Urinary bladder (tissue), 4 donors: ENCODE measurements around the gene AOPEP. TPM values are rescaled to one million over a fixed set of nuclear protein-coding genes. Genes with fewer than 3 reads are reported as not detected.
A peak's percentile ranks its signal among the peaks of the same experiment; 100 is the strongest.

ENCODE experiments used
- DNase-seq: peaks from one replicate; pipeline ENCODE4 v3.0.0-alpha.2; 2015; ENCODE audit errors: extremely low spot score
- H3K27ac ChIP-seq: one replicate; pipeline ENCODE4 v1.5.1; 2013; ENCODE audit warnings: low read depth, mild to moderate bottlenecking, moderate library complexity
- H3K36me3 ChIP-seq: one replicate; pipeline ENCODE4 v1.6.1; 2013; ENCODE audit warnings: mild to moderate bottlenecking, moderate library complexity; ENCODE audit not compliant: insufficient read depth
- H3K4me1 ChIP-seq: one replicate; pipeline ENCODE4 v1.6.1; 2013; ENCODE audit warnings: mild to moderate bottlenecking, moderate library complexity; ENCODE audit not compliant: insufficient read depth
- H3K4me3 ChIP-seq: one replicate; pipeline ENCODE4 v1.5.1; 2013; ENCODE audit warnings: low read depth, low read length
- WGBS: extraction: QIAGEN DNeasy Blood & Tissue Kit; methylation state at CpG from one replicate; pipeline ENCODE4 v1.1.7; 2013; 5-methylcytosine and 5-hydroxymethylcytosine counted together
- polyA plus RNA-seq: library from polyadenylated mRNA; stranded (reverse); fragments of 200-250 nt; gene quantifications from one replicate; pipeline ENCODE4 v1.2.3, GENCODE V29; 2013
- total RNA-seq: library from RNA; depleted of rRNA; stranded (reverse); fragments of >200 nt; gene quantifications from one replicate; pipeline ENCODE4 v1.2.3, GENCODE V29; 2014
- donor health status: healthy with polysubstance abuse.
- donor health status: healthy.

The AOPEP gene
- total and polyA plus RNA-seq, 2 donors: 99.2 to 136 TPM

- no peak overlapping the region for H3K4me3 ChIP-seq
- no peak overlapping the region for H3K27ac ChIP-seq
- DNase-seq: no peak
- no peaks in the 10 kb centered on the region for H3K4me1 ChIP-seq
- no peaks in the 10 kb centered on the region for H3K36me3 ChIP-seq
- WGBS: 95% methylated on average over 2 of the region's 2 CpGs
Observed at GRCh38 chr9:94798708-94799107, 72.2 kb downstream of the AOPEP start.

DNA sequence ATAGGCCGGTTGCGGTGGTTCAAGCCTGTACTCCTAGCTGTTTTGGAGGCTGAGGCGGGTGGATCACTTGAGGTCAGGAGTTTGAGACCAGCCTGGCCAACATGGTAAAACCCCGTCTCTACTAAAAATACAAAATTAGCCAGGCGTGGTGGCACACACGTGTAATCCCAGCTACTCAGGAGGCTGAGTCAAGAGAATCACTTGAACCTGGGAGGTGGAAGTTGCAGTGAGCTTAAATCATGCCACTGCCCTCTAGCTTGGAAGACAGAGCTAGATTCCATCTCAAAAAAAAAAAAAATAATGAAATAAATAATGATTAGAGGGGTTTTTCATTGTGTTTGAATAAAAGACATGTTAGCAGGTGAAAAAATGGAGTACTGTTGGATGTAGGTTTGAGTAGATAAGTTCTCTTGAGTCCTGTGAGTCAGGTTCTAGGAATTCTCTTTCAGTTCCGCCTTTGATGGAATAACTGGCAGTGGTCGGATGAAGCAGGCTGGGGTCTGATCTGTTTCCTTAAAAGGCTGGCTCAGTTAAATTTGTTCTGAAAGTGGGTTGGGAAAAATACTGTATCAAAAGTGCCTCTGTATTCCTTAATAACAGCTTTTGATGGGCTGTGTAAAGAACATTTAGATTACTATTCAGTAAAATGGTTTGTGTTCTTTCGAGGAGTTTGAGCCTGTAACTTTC lies 73.2 kb downstream of the AOPEP start:
- no peaks in the 10 kb centered on the region for H3K4me1 ChIP-seq
- WGBS: 69% methylated on average over 9 of the region's 9 CpGs
- H3K27ac ChIP-seq: peak overlapping the region; percentile 26
- no peak for DNase-seq
- H3K36me3 ChIP-seq: no peaks in the 10 kb centered on the region
- H3K4me3 ChIP-seq: no peak overlapping the region

DNA sequence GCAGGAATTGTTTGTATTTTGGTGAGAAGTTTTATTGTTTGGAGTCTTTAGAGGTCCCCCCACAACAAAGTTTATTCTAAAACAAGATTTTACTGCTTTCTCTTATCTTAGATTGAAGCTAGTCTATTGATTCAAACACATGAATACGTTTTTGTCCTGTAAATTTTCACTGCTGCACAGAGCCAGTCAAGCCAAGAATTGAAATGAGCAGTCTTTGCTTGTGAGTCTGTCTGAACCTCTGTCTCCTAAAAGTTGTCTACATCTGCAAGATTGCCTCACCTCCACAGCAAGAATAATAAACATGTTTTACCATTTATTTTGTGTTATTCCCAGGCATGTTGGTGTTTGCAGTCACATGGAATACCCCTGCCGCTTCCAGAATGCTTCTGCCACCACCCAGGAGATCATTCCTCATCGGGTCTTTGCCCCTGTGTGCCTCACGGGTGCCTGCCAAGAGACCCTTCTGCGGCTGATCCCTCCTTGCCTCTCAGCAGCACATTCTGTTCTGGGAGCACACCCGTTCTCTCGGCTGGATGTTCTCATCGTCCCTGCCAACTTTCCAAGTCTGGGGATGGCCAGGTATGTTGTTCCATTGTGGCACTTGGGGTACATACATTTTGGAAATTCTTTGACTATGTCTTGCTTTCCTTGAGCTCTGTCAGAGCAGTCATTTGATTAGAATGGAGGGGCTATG lies 74.1 kb downstream of the AOPEP start:
- Histone ChIP-seq H3K4me1 (no peaks in the 10 kb centered on the region), H3K27ac (peak overlapping the region; percentile 26), H3K4me3 (no peak overlapping the region), H3K36me3 (no peaks in the 10 kb centered on the region)
- DNase-seq: no peak
- WGBS: 60% methylated on average over 8 of the region's 8 CpGs

DNA sequence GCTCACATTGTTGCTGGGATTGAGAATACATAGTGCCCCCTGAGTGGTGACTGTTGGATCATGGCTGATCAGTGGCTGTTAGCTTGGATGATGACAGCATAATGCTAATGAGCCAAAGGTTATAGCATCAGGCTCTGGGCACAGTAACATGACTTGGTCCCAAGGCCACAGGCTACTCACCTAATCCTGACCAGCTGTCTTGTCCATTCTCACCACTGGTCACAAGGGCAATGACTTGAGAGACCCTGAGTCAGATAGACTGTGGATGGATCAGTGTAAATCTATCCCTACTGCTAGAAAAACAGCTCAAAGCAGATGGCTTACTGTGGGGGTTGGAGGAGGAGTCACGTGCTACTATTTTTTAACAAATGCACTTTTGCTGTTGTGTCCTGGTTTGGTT lies 74.7 kb downstream of the AOPEP start:
- Histone ChIP-seq H3K4me3 (no peak overlapping the region), H3K4me1 (no peaks in the 10 kb centered on the region), H3K27ac (no peak overlapping the region), H3K36me3 (no peaks in the 10 kb centered on the region)
- WGBS: 81% methylated on average over 1 of the region's 1 CpG
- DNase-seq: no peak

DNA sequence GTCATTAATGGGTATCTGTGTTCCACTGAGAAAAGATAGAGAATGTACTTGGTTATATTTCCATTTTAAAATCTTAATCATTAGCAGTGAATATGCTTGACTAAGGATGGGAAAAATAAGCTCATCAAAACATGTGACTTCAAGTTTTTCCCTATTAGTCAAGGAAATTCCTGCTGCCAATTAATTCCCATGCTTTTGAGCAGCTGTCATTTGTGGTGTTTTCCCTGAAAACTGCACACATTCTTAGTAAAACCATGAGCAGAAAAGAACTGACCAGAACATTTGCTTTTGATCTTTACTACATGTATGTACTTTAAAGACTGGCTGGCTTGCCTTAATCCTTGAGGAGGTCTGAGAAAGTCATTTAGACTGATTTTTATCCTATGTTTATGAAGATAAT lies 75.2 kb downstream of the AOPEP start:
- H3K4me3 ChIP-seq: no peak overlapping the region
- DNase-seq: no peak
- no peaks in the 10 kb centered on the region for H3K4me1 ChIP-seq

DNA sequence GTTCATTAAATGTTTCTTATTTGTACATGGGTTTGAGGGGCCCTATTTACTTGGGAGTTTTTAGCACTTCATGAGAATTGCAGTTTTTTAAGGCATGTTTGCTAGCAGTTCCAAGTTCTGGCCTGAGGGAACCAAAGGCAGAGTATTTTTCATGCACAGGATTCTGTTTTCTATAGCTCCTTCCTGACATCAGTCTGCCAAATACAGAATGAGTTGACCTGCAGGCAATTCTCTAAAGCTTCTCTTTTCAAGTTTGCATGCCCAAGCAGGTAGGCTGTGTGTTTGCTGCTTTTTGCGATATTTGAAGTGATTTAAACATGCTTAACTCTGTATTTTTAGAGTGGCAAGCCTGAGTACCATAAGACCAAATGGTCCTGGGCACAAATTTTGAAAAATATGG lies 75.8 kb downstream of the AOPEP start:
- Histone ChIP-seq H3K36me3 (no peaks in the 10 kb centered on the region), H3K4me1 (no peaks in the 10 kb centered on the region), H3K27ac (no peak overlapping the region), H3K4me3 (no peak overlapping the region)
- DNase-seq: no peak
- 90% methylated on average over 1 of the region's 1 CpG for WGBS

More for the DNA sequence above, 75.2 kb downstream of the AOPEP start:
- Histone ChIP-seq H3K36me3 (no peaks in the 10 kb centered on the region), H3K27ac (no peak overlapping the region)

DNA sequence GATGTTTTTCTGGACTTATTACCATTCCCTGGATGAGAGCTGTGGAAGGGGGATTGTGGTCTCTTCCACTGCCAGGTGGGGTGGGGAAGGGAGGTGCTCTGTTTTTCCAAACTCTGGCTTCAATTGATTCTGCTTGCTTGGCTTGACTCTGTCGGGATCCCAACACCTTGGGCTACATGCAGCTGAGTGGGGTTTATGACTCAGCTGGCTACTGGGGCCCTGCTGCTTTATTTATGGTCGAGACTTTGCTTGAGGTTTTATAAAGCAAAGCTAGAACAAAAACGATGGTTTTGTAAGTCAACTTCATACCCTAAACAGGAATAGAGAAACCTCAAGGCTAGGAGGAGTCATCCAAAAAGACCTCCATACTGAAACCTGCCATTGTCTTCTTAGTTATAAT lies 76.3 kb downstream of the AOPEP start:
- Histone ChIP-seq H3K36me3 (no peaks in the 10 kb centered on the region), H3K4me1 (no peaks in the 10 kb centered on the region), H3K27ac (no peak overlapping the region), H3K4me3 (no peak overlapping the region)
- DNase-seq: no peak
- 63% methylated on average over 3 of the region's 3 CpGs for WGBS

DNA sequence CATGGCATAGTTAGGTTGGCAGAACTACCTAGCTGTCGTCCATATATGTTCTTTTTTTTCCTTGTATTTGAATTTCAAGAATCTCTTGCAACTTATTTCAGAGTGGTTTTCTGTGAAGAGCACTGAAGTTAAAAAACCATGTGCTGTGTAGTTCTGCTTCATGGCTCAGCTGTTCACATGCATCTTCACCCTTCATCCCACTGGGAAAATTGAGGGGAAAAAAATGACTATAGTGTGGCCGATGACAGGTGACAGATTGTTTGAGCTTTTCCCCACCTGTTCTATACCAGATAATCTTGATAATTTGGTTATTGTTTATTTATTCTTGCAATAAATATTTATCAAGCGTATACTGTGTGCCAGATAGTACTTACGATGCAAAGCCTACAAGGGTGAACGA lies 77.8 kb downstream of the AOPEP start:
- Histone ChIP-seq H3K36me3 (no peaks in the 10 kb centered on the region), H3K27ac (no peak overlapping the region), H3K4me1 (no peaks in the 10 kb centered on the region), H3K4me3 (no peak overlapping the region)
- no peak for DNase-seq
- 86% methylated on average over 5 of the region's 5 CpGs for WGBS

GRCh38 chr9:94805051-94805489 lies 78.6 kb downstream of the AOPEP start:
- Histone ChIP-seq H3K36me3 (no peaks in the 10 kb centered on the region), H3K4me1 (no peaks in the 10 kb centered on the region), H3K27ac (no peak overlapping the region), H3K4me3 (no peak overlapping the region)
- 82% methylated on average over 8 of the region's 8 CpGs for WGBS
- no peak for DNase-seq

DNA sequence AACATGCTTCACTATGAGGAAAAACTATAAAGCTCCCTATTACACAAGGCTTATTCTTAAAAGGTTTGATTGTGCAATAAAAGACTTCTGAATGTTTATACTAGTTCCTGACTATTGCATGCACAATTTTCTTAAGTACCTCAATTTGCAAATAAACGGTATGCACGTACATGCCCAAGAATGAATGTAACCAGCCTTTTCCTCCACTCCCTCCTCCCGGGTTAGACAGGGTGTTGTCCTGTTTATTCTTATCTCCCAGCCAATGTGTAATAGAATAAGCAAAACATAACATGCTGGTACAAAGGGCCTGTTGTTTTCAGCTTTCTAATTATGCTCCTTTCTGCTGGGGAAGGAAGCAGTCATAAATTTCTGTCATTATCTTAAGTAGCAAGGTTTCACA lies 79.1 kb downstream of the AOPEP start:
- Histone ChIP-seq H3K36me3 (no peaks in the 10 kb centered on the region), H3K4me3 (no peak overlapping the region), H3K4me1 (no peaks in the 10 kb centered on the region), H3K27ac (no peak overlapping the region)
- 16% methylated on average over 3 of the region's 3 CpGs for WGBS
- DNase-seq: peak; percentile 85

GRCh38 chr9:94806307-94806893 lies 79.9 kb downstream of the AOPEP start:
- no peaks in the 10 kb centered on the region for H3K36me3 ChIP-seq
- no peak overlapping the region for H3K4me3 ChIP-seq
- 84% methylated on average over 3 of the region's 3 CpGs for WGBS
- H3K4me1 ChIP-seq: no peaks in the 10 kb centered on the region
- DNase-seq: no peak
- no peak overlapping the region for H3K27ac ChIP-seq

GRCh38 chr9:94807556-94807955 lies 81.1 kb downstream of the AOPEP start:
- no peaks in the 10 kb centered on the region for H3K4me1 ChIP-seq

GRCh38 chr9:94808926-94809700 lies 82.6 kb downstream of the AOPEP start:
- no peak for DNase-seq
- no peak overlapping the region for H3K27ac ChIP-seq
- 98% methylated on average over 6 of the region's 6 CpGs for WGBS
- H3K4me3 ChIP-seq: no peak overlapping the region
- no peaks in the 10 kb centered on the region for H3K36me3 ChIP-seq
- H3K4me1 ChIP-seq: no peaks in the 10 kb centered on the region

More at GRCh38 chr9:94807556-94807955, 81.1 kb downstream of the AOPEP start:
- no peak overlapping the region for H3K4me3 ChIP-seq
- no peaks in the 10 kb centered on the region for H3K36me3 ChIP-seq
- DNase-seq: no peak
- H3K27ac ChIP-seq: no peak overlapping the region
- 98% methylated on average over 3 of the region's 3 CpGs for WGBS
